HCT116 (cell line): ENCODE measurements around the gene PRKCA. TPM values are rescaled to one million over a fixed set of nuclear protein-coding genes. Genes with fewer than 3 reads are reported as not detected.
"Not testable (repeated sequence)": the region's sequence is repeated elsewhere in the genome, so short reads cannot be mapped to it uniquely, and the experiment has no call there.

Source experiments
- ATAC-seq: fragments of 200-7000 bp; cut with Tn5 transposase; 2 replicates; pipeline ENCODE4 v1.9.1; 2020; ENCODE audit warnings: mild to moderate bottlenecking, moderate library complexity
- BruUV-seq: library from RNA; stranded (reverse); fragments of 400-500 nt; replicated peaks from 2 replicates; lab custom pipeline; 2021; lab: Mats Ljungman, UMichigan
- CTCF ChIA-PET: fragments of 300-600 bp; sonication (Branson Sonifier 250); formaldehyde crosslinking; loops from one replicate; lab custom pipeline; 2021; ENCODE audit warnings: antibody characterized with exemption; lab: Charles Lee
- POLR2A ChIA-PET: fragments of 300-600, 350-600 bp; sonication (Branson Sonifier 250); formaldehyde crosslinking; loops from one replicate; lab custom pipeline; 2021; ENCODE audit warnings: antibody characterized with exemption; lab: Charles Lee
- RAD21 ChIA-PET, 2 experiments: fragments of 300-600 bp; sonication (Branson Sonifier 250); formaldehyde crosslinking; loops; one replicate each; lab custom pipeline; 2023; ENCODE audit warnings: low total read pairs in 2 of 2; ENCODE audit not compliant: uncharacterized antibody in 2 of 2, unreplicated experiment in 2 of 2, low non-redundant PET in 1 of 2; lab: Charles Lee
- DNase-seq: peaks from one replicate; pipeline ENCODE4 v3.0.0-alpha.2; 2010; ENCODE audit warnings: low read depth, low spot score
- H2AFZ ChIP-seq: fragments of 200-600 bp; shearing (Covaris generic), sonication (generic); 2 replicates; pipeline ENCODE4 v1.6.1; 2017; ENCODE audit warnings: low read depth, mixed run types, mixed read lengths, antibody characterized with exemption, low read length; ENCODE audit not compliant: poor library complexity, severe bottlenecking
- H3K27ac ChIP-seq: 2 replicates; pipeline ENCODE4 v1.5.1; 2012; ENCODE audit warnings: low read depth, low read length
- H3K27me3 ChIP-seq: fragments of 200-600 bp; sonication (generic); 2 replicates; pipeline ENCODE4 v1.6.1; 2016; ENCODE audit warnings: mixed run types, low read length, mixed read lengths; ENCODE audit not compliant: insufficient read depth
- H3K36me3 ChIP-seq, 2 experiments: fragments of 200-500 bp in 1 of 2; fragments of 200-600 bp in 1 of 2; sonication (Bioruptor generic) in 1 of 2; sonication (generic) in 1 of 2; 2 replicates each; pipeline versions ENCODE4 v1.5.1 to v1.6.1; 2014 to 2016; ENCODE audit warnings: low read length in 2 of 2, inconsistent platforms in 1 of 2, mixed read lengths in 1 of 2, mixed run types in 1 of 2; ENCODE audit not compliant: insufficient read depth in 2 of 2, control insufficient read depth in 1 of 2
- H3K4me1 ChIP-seq, 2 experiments: fragments of 200-600 bp in 1 of 2; sonication (generic) in 1 of 2; 2 replicates each; pipeline versions ENCODE4 v1.5.1 to v1.6.1; 2012 to 2017; ENCODE audit warnings: low read length in 2 of 2, inconsistent platforms in 1 of 2, mild to moderate bottlenecking in 1 of 2, mixed read lengths in 1 of 2, mixed run types in 1 of 2, moderate library complexity in 1 of 2; ENCODE audit not compliant: insufficient read depth in 2 of 2, control insufficient read depth in 1 of 2
- H3K4me2 ChIP-seq: fragments of 200-600 bp; sonication (generic); 2 replicates; pipeline ENCODE4 v1.6.1; 2017; ENCODE audit warnings: mixed run types, low read length, mixed read lengths
- H3K4me3 ChIP-seq, 2 experiments: fragments of 200-600 bp in 1 of 2; sonication (generic) in 1 of 2; replicated peaks in 1 of 2; 2 replicates each; pipeline ENCODE4 v1.5.1; 2011 to 2016; ENCODE audit warnings: low read length in 2 of 2, control low read depth in 1 of 2, low read depth in 1 of 2, mild to moderate bottlenecking in 1 of 2, mixed read lengths in 1 of 2, mixed run types in 1 of 2
- H3K79me2 ChIP-seq: fragments of 200-600 bp; sonication (generic); 2 replicates; pipeline ENCODE4 v1.6.1; 2017; ENCODE audit warnings: mild to moderate bottlenecking, mixed run types, low read length, moderate library complexity, mixed read lengths; ENCODE audit not compliant: insufficient read depth
- H3K9ac ChIP-seq: fragments of 200-600 bp; sonication (generic); 2 replicates; pipeline ENCODE4 v1.6.1; 2016; ENCODE audit warnings: low read length, mixed read lengths
- H3K9me2 ChIP-seq: fragments of 200-600 bp; sonication (generic), shearing (Covaris generic); 2 replicates; pipeline ENCODE4 v1.6.1; 2017; ENCODE audit warnings: mixed run types, mild to moderate bottlenecking, moderate library complexity; ENCODE audit not compliant: insufficient read depth
- H3K9me3 ChIP-seq, 2 experiments: fragments of 200-500 bp in 1 of 2; fragments of 200-600 bp in 1 of 2; sonication (Bioruptor generic) in 1 of 2; sonication (generic) in 1 of 2; 2 replicates each; pipeline ENCODE4 v1.6.1; 2014 to 2017; ENCODE audit warnings: low read length in 2 of 2, mixed read lengths in 2 of 2, inconsistent platforms in 1 of 2, low read depth in 1 of 2, mild to moderate bottlenecking in 1 of 2, mixed run types in 1 of 2, moderate library complexity in 1 of 2; ENCODE audit not compliant: control insufficient read depth in 1 of 2, insufficient read depth in 1 of 2
- H4K20me1 ChIP-seq: fragments of 200-600 bp; sonication (generic), shearing (Covaris generic); 2 replicates; pipeline ENCODE4 v1.6.1; 2017; ENCODE audit warnings: mixed run types, mild to moderate bottlenecking, moderate library complexity; ENCODE audit not compliant: insufficient read depth
- CBX3 ChIP-seq: IDR thresholded peaks from 2 replicates; pipeline ENCODE4 v1.6.1; 2012; ENCODE audit warnings: low read depth
- EGR1 ChIP-seq: IDR thresholded peaks from 2 replicates; pipeline ENCODE4 v1.6.1; 2012; ENCODE audit warnings: low read depth
- EZH2 ChIP-seq: fragments of 200-600 bp; sonication (generic); IDR thresholded peaks from 2 replicates; pipeline ENCODE4 v1.6.1; 2017; ENCODE audit warnings: antibody characterized with exemption, mixed run types
- FOSL1 ChIP-seq: IDR thresholded peaks from 2 replicates; pipeline ENCODE4 v1.6.1; 2012; ENCODE audit warnings: low read depth
- JUND ChIP-seq: IDR thresholded peaks from 2 replicates; pipeline ENCODE4 v1.6.1; 2012
- POLR2AphosphoS5 ChIP-seq: IDR thresholded peaks from 2 replicates; pipeline ENCODE4 v1.6.1; 2011; ENCODE audit warnings: mild to moderate bottlenecking, low read depth, low read length, moderate library complexity
- RAD21 ChIP-seq: IDR thresholded peaks from 2 replicates; pipeline ENCODE4 v1.6.1; 2012; ENCODE audit warnings: low read depth, mild to moderate bottlenecking
- SIN3A ChIP-seq: IDR thresholded peaks from 2 replicates; pipeline ENCODE4 v1.6.1; 2012; ENCODE audit warnings: low read depth
- SRF ChIP-seq: IDR thresholded peaks from 2 replicates; pipeline ENCODE4 v1.6.1; 2012; ENCODE audit warnings: low read depth
- YY1 ChIP-seq: IDR thresholded peaks from 2 replicates; pipeline ENCODE4 v1.6.1; 2011; ENCODE audit warnings: low read length, low read depth, moderate library complexity, mild to moderate bottlenecking; ENCODE audit not compliant: insufficient replicate concordance; ENCODE audit errors: extremely low read depth
- ZNF274 ChIP-seq: fragments of 200-500 bp; sonication (Bioruptor generic); IDR thresholded peaks from 2 replicates; pipeline ENCODE4 v1.6.1; 2014; ENCODE audit warnings: mild to moderate bottlenecking, low read depth, low read length, inconsistent platforms
- intact Hi-C: fragments of 100-400 bp; cut with micrococcal nuclease; formaldehyde crosslinking; loops from 2 replicates; pipeline ENCODE4 v1.10.0; 2022
- total RNA-seq: library from RNA; stranded (reverse); gene quantifications from one replicate; pipeline ENCODE4 v1.2.1, GENCODE V29; 2021; ENCODE audit not compliant: unreplicated experiment

PRKCA gene
- total RNA-seq, 1 experiment from 2014 or later, result 18.8 TPM

DNA sequence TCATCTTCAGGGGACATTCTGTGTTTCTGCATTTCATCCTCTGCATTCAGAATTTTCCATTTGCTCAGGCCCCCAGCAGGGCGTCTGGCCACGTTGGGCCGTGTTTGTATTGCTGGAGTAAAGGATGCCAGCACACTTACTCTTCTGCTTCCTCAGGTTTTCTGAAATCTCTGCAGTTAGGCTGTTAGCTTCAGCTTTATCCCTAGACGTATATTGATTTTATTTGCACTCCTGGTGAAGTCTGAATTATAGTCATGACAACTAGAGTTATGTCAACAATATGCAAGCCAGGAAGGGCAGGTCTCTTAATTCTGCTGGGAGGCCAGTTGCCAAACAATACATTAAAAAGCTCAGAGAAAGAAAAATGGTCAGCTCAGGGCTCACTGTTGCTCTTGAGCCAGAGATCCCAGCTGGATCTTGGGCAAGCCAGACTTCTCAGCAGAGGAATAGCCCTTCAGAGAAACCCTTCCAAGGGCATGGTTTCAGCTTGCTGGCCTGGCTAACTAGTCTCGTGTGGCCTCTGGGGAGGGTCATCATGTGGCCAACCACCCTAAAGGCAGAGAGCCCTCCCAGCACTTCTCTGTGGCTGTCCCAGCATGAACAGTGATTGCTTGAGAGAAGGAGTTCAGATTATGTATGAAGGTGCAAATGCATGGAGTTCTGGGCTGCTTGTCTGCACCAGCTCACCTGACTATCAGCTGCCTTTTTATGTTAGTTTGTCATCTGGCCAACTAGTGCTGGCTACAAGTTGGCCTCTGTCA, 422.3 kb downstream of the PRKCA start (continued):
- TF ChIP-seq CBX3 (no peak), JUND (no peak), POLR2AphosphoS5 (no peak), ZNF274 (no peak), RAD21 (no peak), FOSL1 (no peak)
- TF ChIP-seq, all 23 proteins: peak for 0

DNA sequence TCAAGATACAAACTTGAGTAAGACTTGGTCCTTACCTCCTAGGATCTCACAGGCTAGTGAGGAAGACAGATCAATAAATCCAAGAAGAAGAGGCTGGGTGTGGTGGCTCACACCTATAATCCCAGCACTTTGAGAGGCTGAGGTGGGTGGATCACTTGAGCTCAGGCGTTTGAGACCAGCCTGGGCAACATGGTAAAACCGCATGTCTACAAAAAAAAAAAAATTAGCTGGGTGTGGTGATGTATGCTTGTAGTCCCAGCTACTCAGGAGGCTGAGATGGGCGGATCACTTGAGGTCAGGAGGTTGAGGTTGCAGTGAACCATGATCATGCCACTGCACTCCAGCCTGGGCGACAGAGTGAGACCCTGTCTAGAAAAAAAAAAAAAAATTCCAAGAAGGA, 423.0 kb downstream of the PRKCA start:
- H3K9me3 ChIP-seq, H3K27ac ChIP-seq, H3K4me2 ChIP-seq, H3K4me1 ChIP-seq, BruUV-seq, intact Hi-C loops, H3K9ac ChIP-seq, H3K79me2 ChIP-seq, H3K36me3 ChIP-seq, H3K4me3 ChIP-seq, DNase-seq, H3K9me2 ChIP-seq, ATAC-seq, RAD21 ChIA-PET, H3K27me3 ChIP-seq, H2AFZ ChIP-seq, POLR2A ChIA-PET, H4K20me1 ChIP-seq: not testable (repeated sequence)
- CTCF ChIA-PET, result interaction anchor here (1.5 to 1.9 kb wide), 3 partner anchors 11 to 250 kb away, joined by 4 to 6 read pairs (median 4); no protein-coding TSS in a partner anchor

DNA sequence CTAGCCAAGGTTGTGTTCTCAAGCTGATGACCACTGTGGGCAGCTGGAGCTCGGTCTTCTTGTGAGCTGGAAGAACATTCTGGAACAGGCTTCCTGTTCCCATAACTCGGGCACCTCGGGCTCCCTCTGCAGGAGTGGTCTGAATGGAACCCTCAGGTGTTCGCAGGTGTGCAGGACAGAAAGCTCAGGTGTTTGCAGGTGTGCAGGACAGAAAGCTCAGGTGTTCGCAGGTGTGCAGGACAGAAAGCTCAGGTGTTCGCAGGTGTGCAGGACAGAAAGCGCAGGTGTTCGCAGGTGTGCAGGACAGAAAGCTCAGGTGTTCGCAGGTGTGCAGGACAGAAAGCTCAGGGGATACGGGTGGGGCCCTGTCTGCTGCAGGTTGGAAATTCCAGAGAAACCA, 423.5 kb downstream of the PRKCA start:
- no TSS peak for BruUV-seq
- Histone ChIP-seq H3K79me2 (no peaks in the 10 kb centered on the region), H3K4me1 (peaks cover 0 to 11% of the 10 kb centered on the region in 2 experiments; a peak in 2 of 4 replicates), H4K20me1 (no peaks in the 10 kb centered on the region), H3K9ac (no peak overlapping the region), H3K9me2 (no peaks in the 10 kb centered on the region), H3K27me3 (no peaks in the 10 kb centered on the region), H3K4me3 (no peak overlapping the region), H3K36me3 (no peaks in the 10 kb centered on the region), H3K27ac (no peak overlapping the region), H3K4me2 (no peak overlapping the region), H2AFZ (no peak overlapping the region), H3K9me3 (no peaks in the 10 kb centered on the region)
- RAD21 ChIA-PET, result no interaction called here
- intact Hi-C loops, result no loop called here
- ATAC-seq, result no peak
- POLR2A ChIA-PET, result no interaction called here
- TF ChIP-seq EZH2 (no peak), JUND (no peak), SRF (no peak), CBX3 (no peak), YY1 (no peak), EGR1 (no peak), SIN3A (no peak), FOSL1 (no peak)
- DNase-seq, result no peak
- CTCF ChIA-PET, result interaction anchor here (1.5 to 1.9 kb wide), 3 partner anchors 11 to 249 kb away, joined by 4 to 6 read pairs (median 4); no protein-coding TSS in a partner anchor
